Body of pancreas (tissue), 4 donors: Measurements from ENCODE around the gene CETN2.

ENCODE experiments used
- CTCF ChIP-seq, 7 experiments: fragments of 450-650 bp in 4 of 7; fragments of 200-600 bp in 3 of 7; sonication (generic) in 3 of 7; IDR thresholded peaks; one replicate each; pipeline ENCODE4 v1.5.1; 2016 to 2019; ENCODE audit warnings: antibody characterized with exemption in 7 of 7
- POLR2A ChIP-seq, 3 donors: fragments of 450-650 bp; IDR thresholded peaks; one replicate each; pipeline ENCODE4 v1.6.1; 2016; ENCODE audit warnings: antibody characterized with exemption in 3 of 3, mild to moderate bottlenecking in 2 of 3

GRCh38 chrX:152824841-152825374, 5.6 kb downstream of the CETN2 start:
- TF ChIP-seq POLR2A (IDR thresholded peaks at IDR 0.05) (no peak), CTCF (IDR thresholded peaks at IDR 0.05) (no peak)
